NCI-H2029 (cell line): Measurements from ENCODE around the gene PCSK7.
"Not testable (repeated sequence)": the region's sequence is repeated elsewhere in the genome, so short reads cannot be mapped to it uniquely, and the experiment has no call there.

Experiments
- DNase-seq: peaks from one replicate; lab custom pipeline; 2025; lab: John Stamatoyannopoulos, UW

Gene PCSK7, protein sequence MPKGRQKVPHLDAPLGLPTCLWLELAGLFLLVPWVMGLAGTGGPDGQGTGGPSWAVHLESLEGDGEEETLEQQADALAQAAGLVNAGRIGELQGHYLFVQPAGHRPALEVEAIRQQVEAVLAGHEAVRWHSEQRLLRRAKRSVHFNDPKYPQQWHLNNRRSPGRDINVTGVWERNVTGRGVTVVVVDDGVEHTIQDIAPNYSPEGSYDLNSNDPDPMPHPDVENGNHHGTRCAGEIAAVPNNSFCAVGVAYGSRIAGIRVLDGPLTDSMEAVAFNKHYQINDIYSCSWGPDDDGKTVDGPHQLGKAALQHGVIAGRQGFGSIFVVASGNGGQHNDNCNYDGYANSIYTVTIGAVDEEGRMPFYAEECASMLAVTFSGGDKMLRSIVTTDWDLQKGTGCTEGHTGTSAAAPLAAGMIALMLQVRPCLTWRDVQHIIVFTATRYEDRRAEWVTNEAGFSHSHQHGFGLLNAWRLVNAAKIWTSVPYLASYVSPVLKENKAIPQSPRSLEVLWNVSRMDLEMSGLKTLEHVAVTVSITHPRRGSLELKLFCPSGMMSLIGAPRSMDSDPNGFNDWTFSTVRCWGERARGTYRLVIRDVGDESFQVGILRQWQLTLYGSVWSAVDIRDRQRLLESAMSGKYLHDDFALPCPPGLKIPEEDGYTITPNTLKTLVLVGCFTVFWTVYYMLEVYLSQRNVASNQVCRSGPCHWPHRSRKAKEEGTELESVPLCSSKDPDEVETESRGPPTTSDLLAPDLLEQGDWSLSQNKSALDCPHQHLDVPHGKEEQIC

DNA sequence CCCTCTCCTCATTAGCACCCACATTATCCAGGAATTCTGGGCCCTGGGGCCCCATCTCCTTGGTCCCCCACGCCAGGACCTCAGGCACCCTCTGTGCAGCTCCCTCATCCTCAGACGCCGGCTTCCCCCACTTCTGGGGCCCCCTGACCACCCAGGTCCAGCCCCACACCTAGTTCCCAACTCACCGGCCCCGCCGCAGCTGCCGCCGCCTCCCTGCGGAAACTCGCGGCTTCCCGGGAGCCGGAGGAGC, at the start of gene PCSK7:
Gene PCSK7, minus strand, starts transcription at position 232 of the 250 bp plus-strand sequence. CDS start 2,229 bp downstream, outside the sequence.
- no peak for DNase-seq

DNA sequence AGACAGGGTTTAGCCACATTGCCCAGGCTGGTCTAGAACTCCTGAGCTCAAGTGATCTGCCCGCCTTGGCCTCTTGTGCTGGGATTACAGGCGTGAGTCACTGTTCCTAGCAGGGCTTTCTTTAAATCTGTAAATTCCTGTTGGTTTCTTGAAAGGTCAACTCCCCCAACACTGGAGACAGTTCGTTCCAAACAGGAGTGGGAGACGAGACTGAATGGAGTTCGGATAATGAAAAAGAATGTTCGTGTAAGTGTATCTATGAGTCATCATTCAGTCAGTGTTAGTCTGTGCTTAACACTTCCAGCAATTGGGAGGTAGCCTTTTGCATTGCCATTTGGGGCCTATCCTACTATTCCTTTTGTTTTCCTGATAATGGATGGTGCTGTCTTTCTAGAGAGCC, 49.3 kb upstream of the PCSK7 start:
- DNase-seq, result no peak

DNA sequence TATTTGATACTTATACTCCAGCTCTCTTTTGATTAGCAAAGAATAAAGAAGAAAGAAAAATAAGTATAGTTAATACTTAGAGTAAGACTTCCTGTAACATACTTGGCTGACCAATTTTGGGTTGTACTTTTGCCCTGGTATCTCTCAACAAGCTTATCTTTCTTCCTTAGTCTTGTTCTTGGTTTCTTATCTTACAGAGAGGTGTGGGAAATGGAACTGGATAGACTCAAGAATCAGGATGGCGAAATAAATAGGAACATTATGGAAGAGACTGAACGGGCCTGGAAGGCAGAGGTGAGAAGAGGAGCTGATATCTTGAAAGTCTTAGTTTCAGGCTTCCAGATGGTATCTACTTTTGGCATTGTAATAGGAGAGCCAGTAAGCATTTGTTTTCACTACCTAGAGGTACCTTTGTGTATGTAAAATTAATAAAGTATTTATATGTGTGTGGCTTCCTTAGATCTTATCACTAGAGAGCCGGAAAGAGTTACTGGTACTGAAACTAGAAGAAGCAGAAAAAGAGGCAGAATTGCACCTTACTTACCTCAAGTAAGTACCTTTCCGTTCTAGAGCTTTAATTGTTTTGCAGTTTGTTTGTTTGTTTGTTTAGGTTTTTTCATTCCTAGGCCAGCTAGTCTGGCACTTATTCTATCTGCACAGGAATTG, 48.0 kb upstream of the PCSK7 start:
- no peak for DNase-seq

DNA sequence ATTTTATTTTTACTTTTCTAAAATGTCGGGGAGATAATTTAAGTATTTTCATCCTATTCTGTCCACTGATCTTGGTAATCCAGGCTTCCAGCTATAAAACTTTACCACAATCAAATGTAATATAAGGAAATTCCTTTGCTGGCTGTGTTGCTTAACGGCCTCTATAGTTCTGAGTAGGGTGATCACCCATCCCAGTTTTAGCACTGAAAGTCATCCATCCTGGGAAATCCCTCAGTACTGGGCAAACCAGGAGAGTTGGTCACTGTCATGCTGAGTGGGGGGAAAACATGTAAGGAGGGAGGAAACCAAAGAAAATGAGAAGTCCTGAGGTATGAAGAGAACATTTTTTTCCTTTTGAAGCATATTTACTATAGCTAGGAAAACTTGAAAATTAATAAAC, 46.5 kb upstream of the PCSK7 start:
- no peak for DNase-seq

DNA sequence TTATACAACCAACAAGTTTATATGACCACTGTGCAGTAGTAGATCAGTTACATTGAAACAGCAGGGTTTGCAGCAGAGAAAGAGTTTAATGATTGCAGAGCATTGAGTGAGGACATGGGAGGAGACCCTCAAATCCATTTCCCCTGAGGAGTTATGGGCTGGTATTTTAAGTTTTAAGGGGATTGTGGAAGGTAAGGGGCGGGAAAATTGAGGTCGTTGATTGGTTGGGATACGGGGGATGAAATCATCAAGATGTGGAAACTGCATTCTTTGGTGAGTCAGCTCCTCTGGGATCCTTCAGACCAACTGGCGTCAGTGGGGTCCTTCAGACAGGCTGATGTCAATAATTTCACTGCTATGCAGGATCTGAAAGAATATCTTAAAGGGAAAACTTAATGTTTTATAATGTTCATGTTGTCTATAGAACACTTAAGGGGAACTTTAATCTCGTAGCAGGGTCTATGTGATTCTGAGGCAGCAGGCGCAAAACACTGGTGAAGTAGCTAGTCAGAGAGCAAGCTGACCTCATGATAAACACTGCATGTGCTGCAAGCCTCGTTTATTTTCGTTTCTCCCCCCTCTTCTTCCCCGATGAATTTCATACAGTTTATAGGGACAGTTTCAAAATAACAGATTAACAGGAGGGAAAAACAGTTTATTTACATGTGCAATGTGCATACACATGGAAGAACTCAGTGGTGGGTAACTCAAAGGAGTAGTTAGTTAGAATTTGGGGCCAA, 41.8 kb upstream of the PCSK7 start:
- DNase-seq, result no peak

DNA sequence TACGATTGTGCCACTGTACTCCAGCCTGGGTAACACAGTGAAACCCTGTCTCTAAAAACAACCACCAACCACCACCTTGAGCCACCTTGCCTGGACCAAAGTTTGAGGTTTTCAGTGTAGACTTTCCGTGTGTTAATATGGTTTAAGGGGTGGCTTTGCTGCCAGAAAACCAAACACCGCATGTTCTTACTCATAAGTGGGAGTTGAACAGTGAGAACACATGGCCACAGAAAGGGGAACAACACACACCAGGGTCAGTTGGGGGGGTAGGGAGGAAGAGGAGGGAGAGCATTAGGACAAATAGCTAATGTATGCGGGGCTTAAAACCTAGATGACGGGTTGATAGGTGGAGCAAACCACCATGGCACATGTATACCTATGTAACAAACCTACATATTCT, 40.3 kb upstream of the PCSK7 start:
- not testable (repeated sequence) for DNase-seq

DNA sequence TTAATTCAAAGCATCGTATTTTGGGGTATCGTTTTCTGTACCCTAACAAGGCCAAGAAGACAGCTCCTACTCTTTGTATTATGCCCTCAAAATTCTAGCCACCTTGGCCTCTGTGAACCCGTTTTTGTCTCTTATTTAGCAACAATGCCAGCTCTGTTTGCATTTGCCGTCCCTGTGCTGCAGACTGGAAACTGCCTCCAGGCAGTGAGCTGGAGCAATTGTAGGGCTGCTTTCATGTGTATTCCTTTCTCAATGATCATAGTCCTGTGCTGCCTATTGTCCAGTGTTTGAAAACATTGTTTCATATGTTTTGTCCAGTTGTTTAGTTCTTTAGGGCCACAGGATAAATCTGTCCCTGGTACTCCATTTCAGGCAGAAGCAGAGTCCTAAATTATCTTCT, 39.3 kb upstream of the PCSK7 start:
- DNase-seq, result no peak

DNA sequence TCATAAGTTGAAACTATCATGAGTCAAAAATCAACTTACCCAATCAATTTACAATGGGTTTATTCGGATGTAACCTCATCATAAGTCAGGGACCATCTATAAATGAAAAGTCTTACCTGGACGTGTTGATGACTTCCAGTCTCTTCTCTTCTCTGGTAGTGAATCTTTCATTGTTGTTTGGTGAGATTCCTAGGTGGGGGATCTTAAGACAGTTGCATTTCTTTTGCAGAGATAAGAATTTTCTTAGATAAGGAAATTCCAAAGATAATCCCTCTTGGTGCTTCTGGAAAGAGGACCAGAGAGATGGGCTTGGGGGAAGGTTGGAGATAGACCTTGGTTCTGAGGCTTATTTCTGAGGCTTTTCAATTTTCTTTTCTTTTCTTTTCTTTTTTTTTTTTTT, 38.0 kb upstream of the PCSK7 start:
- DNase-seq, result no peak

DNA sequence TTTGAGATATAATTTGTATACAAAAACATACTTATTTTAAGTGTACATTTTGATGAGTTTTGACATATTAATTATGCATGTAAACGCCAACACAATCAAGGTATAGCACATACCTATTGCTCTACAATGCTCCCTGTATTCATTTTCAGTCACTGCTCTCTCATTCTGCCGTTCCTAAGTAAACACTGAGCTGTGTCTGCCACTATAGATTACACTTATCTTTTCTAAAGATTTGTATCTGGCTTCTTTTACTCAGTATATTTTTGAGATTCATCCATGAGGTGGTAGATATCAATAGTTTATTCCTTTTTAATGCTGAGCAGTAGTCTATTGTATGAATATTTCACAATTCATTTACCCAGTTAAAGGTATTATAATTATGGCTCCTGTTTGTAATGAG, 33.9 kb upstream of the PCSK7 start:
- DNase-seq, result no peak

DNA sequence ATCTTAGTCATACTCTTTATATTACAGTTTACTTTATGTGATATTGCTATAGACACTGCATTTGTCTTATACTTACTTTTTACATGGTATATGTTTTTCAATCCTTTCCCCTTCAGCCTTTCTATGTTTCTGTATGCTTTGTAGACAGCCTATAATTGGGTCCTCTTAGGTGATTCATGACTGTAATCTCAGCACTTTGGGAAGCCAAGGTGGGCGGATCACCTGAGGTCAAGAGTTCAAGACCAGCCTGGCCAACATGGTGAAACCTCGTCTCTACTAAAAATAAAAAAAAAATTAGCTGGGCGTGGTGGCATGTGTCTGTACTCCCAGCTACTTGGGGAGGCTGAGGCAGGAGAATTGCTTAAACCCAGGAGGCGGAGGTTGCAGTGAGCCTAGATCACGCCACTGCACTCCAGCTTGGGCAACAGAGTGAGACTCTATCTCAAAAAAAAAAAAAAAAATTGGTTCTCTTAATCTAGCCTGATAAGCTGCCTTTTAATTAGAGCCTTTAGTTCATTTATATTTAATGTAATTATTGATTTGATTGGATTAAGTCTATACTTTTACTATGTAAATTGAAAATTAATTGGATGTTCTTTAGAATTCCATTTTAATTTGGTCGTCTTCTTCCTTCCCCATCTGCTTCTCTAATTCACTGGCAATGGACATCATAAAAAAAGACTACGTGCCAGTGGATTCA, 32.9 kb upstream of the PCSK7 start:
- DNase-seq, result not testable (repeated sequence)

DNA sequence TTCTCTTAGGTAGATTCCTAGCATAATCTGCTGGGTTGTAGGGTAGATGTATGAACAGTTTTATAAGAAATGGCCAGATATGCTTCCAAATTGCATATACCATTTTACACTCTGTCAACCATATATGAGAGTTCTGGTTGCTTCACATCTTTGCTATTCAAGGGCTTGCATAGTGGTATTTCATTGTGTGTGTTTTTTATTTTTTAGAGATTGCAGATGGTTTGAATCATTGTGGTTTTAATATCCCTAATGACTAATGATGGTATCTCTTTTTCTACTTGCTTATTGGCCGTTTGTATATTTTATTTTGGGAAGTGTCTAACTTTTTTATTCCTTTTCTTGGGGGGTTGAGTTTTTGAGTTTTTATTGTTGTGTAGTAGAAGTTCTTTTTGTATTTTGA, 27.5 kb upstream of the PCSK7 start:
- no peak for DNase-seq

DNA sequence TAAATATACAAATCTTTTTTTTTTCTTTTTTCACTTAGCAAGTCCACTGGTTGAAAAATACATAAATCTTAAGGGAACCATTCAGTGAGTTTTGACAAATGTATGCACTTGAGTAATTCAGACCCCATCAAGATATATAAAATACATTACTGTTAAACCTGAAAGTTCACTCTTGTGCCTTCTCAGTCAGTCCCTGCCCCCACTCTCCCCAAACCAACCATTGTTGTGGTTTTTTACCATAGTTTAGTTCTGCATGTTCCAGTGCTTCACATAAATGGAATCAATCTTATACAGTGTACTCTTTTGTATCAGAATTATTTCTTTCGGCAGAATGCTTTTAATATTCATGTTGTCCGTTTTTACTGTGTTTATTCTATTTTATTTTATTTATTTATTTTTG, 26.7 kb upstream of the PCSK7 start:
- no peak for DNase-seq

DNA sequence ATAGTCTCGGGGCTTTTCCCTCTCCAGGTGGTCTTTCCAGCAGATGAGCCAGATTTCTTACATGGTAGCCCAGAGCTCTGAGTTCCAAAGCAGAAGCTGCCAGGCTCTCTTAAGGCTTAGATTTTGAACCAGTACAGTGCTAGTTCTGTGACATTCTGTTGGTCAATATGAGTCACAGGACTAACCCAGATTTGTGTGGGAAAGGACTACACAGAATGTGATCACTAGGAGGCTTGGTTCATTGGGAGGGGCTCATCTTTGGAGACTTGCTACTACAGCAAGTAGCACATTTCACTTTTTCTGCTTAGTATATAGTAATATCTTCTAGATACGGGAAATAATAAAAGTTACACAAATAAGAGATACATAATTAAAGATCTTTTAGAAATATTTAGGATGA, 24.7 kb upstream of the PCSK7 start:
- DNase-seq, result no peak

DNA sequence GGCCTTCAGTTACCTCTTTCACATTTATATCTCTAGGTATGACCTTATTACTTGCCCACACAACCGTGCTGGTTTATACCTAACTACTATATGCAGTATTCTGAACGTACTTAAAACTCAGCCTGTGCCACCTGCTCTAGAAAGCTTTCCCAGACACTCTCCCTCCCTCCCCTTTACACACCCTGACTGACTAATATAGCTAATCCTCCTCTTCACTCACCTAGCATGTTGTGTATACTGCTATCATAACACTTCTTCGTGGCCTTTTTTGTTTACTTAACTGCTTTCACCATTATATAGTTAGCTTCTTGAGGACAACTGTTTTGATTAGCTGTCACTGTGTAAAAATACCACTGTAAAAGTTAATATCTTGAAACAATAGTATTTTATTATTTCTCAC, 24.1 kb upstream of the PCSK7 start:
- DNase-seq, result no peak

DNA sequence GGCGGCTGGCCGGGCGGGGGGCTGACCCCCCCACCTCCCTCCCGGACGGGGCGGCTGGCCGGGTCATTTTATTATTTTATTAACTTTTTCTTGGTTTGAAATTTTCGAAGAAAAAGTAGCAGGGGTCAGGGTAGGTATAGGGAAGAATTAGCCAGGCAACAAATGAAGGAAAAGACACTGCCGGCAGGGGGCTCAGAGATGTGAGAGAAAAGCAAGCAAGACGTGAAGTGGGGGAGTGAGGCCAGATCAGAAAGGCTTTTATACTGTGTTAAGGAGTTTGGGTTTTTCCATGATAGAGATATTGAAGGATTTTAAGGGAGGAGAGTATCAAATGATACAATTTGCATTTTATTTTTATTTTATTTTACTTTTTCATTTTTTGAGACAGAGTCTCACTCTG, 19.6 kb upstream of the PCSK7 start:
- no peak for DNase-seq

DNA sequence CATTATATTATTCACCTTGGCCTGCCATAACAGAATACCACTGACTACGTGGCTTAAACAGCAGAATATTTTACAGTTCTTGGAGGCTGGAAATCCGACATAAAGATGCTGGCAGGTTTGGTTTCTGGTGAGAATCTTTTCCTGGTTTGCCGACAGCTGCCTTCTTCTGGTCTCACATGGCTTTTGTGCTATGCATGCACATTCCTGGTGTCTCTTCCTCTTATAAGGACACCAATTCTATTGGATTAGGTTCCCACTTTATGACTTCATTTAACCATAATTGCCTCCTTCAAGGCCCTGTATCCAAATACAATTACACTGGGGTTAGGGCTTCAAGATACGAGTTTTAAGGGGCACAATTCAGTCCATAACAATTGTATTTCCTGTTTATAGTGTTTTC, 17.7 kb upstream of the PCSK7 start:
- DNase-seq, result no peak

DNA sequence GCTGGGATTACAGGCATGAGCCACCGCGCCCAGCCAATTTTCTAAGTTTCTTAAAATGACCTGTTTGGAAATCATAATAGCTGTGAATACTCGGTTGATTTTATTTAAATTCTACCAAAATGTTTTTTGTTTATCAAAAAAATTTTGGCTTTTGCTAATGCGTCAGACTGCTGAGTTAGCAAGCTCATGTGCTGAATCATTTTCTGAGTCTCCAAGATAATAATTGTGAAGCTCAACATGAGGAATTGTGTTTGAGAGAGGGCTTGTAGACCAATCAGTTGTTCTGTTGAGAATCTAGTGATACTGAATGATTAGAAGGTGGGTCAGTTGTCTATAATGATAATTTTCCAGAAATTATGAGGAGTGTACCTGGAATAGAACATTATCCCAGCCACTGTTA, 16.5 kb upstream of the PCSK7 start:
- DNase-seq, result no peak

DNA sequence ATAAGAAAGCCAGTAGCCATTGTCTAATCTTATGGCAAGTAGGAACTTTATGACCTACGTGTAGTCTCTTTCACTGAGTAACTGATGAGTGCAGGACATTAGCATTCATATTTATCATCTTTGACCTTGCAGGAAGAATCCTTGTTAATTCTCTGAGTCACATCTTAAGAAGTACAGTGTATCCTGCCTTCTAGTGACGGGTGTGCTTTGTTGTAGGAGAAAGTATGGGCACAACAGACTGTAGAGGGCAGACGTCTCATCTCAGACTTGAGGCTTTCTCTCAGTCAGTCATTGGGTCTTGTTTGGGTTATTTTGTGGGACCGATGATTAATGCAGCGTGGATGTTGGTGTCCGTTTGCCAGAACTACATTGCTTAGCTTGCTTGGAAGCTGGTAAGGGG, 7.4 kb upstream of the PCSK7 start:
- DNase-seq, result no peak

DNA sequence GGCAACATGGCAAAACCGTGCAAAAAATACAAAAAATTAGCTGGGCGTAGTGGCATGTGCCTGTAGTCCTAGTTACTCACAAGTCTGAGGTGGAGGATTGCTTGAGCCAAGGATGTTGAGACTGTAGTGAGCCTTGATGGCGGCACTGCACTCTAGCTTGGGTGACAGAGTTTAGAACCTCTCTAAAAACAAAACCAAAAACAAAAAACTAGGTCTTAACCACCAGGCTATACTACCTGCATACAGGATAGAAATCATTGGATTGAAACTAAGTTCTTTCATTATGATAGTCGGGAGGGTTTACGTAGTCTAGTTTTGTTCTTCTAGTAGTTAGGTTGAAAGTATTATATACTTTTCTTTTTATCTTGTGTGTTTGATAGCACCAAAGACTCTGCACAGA, 6.3 kb upstream of the PCSK7 start:
- DNase-seq, result no peak

DNA sequence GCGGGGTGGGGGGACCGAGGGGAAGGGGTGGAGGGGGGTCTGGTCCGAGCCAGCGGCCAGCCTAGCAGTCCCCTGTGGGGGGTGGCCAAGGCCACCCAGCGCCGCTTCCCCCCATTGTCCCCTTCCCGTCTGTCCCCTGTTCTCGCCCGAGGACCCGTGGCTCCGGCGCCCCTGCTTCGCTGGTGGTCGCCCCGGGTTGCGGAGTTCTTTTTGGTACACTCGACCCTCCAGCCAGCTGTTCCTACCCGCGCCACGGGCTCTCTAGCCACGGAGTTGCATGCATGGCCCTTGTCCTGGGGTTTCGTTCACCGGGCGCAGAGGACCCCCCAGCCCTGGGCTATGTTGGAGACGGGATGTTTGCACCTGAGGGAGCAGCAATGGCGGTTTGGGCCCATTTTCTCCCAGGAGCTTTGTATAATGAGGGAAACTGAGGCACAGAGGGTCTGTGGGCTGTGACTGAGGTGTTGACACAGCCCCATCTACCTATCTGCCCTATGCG, 1.1 kb upstream of the PCSK7 start:
- no peak for DNase-seq

DNA sequence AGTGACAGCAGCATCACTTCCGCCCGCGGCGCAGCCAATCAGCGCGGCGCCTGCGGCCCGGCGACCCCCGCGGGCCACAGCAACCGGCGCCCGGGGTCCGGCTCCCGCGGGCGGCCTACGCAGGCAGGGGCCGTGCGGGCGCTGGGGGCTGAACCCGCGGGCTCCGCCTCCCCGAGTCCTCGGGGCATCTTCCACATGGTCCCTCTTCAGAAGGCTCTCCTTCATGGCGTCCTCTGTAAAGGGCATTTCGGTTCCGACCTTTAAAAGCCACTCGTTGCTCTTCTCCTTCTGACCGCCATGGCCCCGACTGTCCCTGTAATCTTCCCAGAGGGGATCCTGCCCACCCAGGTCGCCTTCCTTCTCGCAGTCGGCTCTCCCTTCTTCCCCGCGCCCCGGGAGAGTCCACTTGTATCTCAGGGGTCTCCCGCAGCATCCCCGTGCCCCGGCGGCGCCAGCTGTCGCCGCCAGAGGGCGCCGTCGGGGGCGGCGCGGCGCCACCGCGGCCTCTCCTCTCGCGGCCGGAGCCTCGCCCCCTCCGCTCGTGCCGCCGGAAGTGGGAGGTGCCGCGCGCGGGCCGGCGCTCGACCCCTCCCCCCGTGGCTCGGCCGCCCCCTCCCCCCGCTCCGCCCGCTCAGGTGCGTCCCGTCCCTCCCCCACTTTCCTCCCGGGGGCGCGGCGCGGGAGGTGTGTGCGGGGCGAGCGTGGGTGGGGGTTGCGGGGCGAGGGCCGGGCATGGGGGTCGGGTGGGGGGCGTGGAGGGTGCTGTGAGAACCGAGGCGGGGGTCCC, 412 bp upstream of the PCSK7 start, which contains the start of gene RNF214:
Gene RNF214, plus strand, starts transcription at position 580 of the 787 bp plus-strand sequence. CDS start 1,602 bp downstream, outside the sequence.
- peak; percentile 61 for DNase-seq
